HEK293 (cell line): ENCODE data around the gene SLC6A6.

Experiments used
- CTCF ChIA-PET: fragments of 350-600 bp; formaldehyde crosslinking; extraction: SDS; loops from one replicate; lab custom pipeline; 2021; ENCODE audit warnings: antibody characterized with exemption; lab: Yijun Ruan, JAX
- POLR2A ChIA-PET: fragments of 300-600 bp; formaldehyde crosslinking; extraction: SDS; loops from one replicate; lab custom pipeline; 2020; ENCODE audit warnings: antibody characterized with exemption, inconsistent platforms; lab: Yijun Ruan, JAX
- H3K27ac ChIP-seq: fragments of 200-500 bp; sonication (Bioruptor generic); 2 replicates; pipeline ENCODE4 v1.5.1; 2014; ENCODE audit warnings: low read depth, low read length, control low read depth, inconsistent platforms; ENCODE audit errors: extremely low read depth
- H3K36me3 ChIP-seq, 2 experiments: fragments of 200-500 bp in 1 of 2; sonication (Bioruptor generic) in 1 of 2; 1 replicate in 1 of 2; 2 replicates in 1 of 2; pipeline ENCODE4 v1.5.1; 2014 to 2017; ENCODE audit warnings: inconsistent platforms in 2 of 2, low read length in 2 of 2; ENCODE audit not compliant: control insufficient read depth in 2 of 2, insufficient read depth in 1 of 2
- H3K4me1 ChIP-seq: fragments of 200-500 bp; sonication (Bioruptor generic); 2 replicates; pipeline ENCODE4 v1.5.1; 2014; ENCODE audit warnings: mild to moderate bottlenecking, low read length, inconsistent platforms; ENCODE audit not compliant: control insufficient read depth, insufficient read depth
- H3K4me3 ChIP-seq: 2 replicates; pipeline ENCODE4 v1.5.1; 2011; ENCODE audit warnings: low read depth, mild to moderate bottlenecking, control low read depth, low read length, moderate library complexity
- H3K9me3 ChIP-seq: fragments of 200-500 bp; sonication (Bioruptor generic); 2 replicates; pipeline ENCODE4 v1.5.1; 2014; ENCODE audit warnings: low read depth, low read length, inconsistent platforms; ENCODE audit not compliant: control insufficient read depth, insufficient read depth
- KLF10 ChIP-seq: fragments of 450-650 bp; IDR thresholded peaks from 2 replicates; pipeline ENCODE4 v1.5.1; 2018; ENCODE audit warnings: missing biosample characterization, mild to moderate bottlenecking, missing genetic modification characterization
- MYNN ChIP-seq: fragments of 450-650 bp; formaldehyde crosslinking; IDR thresholded peaks from 2 replicates; pipeline ENCODE4 v1.5.1; 2016; ENCODE audit warnings: missing biosample characterization, missing genetic modification characterization, borderline replicate concordance
- REPIN1 ChIP-seq: fragments of 450-650 bp; formaldehyde crosslinking; IDR thresholded peaks from 2 replicates; pipeline ENCODE4 v1.5.1; 2017; ENCODE audit warnings: missing biosample characterization, missing genetic modification characterization, low read depth
- ZFHX2 ChIP-seq: fragments of 450-650 bp; formaldehyde crosslinking; conservative IDR thresholded peaks from 2 replicates; pipeline ENCODE4 v1.5.1; 2016; ENCODE audit warnings: missing biosample characterization, missing genetic modification characterization
- ZNF157 ChIP-seq: fragments of 450-650 bp; formaldehyde crosslinking; IDR thresholded peaks from 2 replicates; pipeline ENCODE4 v1.5.1; 2016; ENCODE audit warnings: missing biosample characterization, missing genetic modification characterization
- ZNF184 ChIP-seq: fragments of 450-650 bp; IDR thresholded peaks from 2 replicates; pipeline ENCODE4 v1.5.1; 2018; ENCODE audit warnings: missing biosample characterization, mild to moderate bottlenecking, missing genetic modification characterization
- ZNF404 ChIP-seq: fragments of 450-650 bp; formaldehyde crosslinking; IDR thresholded peaks from 2 replicates; pipeline ENCODE4 v1.5.1; 2017; ENCODE audit warnings: missing biosample characterization, missing genetic modification characterization
- ZNF560 ChIP-seq: fragments of 450-650 bp; formaldehyde crosslinking; IDR thresholded peaks from 2 replicates; pipeline ENCODE4 v1.5.1; 2017; ENCODE audit warnings: missing biosample characterization, missing genetic modification characterization, borderline replicate concordance
- ZNF623 ChIP-seq: fragments of 450-650 bp; formaldehyde crosslinking; IDR thresholded peaks from 2 replicates; pipeline ENCODE4 v1.5.1; 2016; ENCODE audit warnings: missing biosample characterization, missing genetic modification characterization
- ZNF747 ChIP-seq: fragments of 450-650 bp; formaldehyde crosslinking; IDR thresholded peaks from 2 replicates; pipeline ENCODE4 v1.5.1; 2016; ENCODE audit warnings: missing biosample characterization, missing genetic modification characterization
- TF ChIP-seq, protein P1 (sequence below): fragments of 450-650 bp; formaldehyde crosslinking; IDR thresholded peaks from 2 replicates; pipeline ENCODE4 v1.5.1; 2016; ENCODE audit warnings: missing biosample characterization, missing genetic modification characterization, low read depth
- TF ChIP-seq, protein P2 (sequence below): fragments of 450-650 bp; formaldehyde crosslinking; IDR thresholded peaks from 2 replicates; pipeline ENCODE4 v1.5.1; 2016; ENCODE audit warnings: missing biosample characterization, missing genetic modification characterization
- TF ChIP-seq, protein P3 (sequence below): fragments of 450-650 bp; formaldehyde crosslinking; IDR thresholded peaks from 2 replicates; pipeline ENCODE4 v1.5.1; 2017; ENCODE audit warnings: missing biosample characterization, missing genetic modification characterization
- TF ChIP-seq, protein P4 (sequence below): fragments of 450-650 bp; formaldehyde crosslinking; IDR thresholded peaks from 2 replicates; pipeline ENCODE4 v1.5.1; 2017; ENCODE audit warnings: missing biosample characterization, missing genetic modification characterization

SLC6A6 gene

DNA sequence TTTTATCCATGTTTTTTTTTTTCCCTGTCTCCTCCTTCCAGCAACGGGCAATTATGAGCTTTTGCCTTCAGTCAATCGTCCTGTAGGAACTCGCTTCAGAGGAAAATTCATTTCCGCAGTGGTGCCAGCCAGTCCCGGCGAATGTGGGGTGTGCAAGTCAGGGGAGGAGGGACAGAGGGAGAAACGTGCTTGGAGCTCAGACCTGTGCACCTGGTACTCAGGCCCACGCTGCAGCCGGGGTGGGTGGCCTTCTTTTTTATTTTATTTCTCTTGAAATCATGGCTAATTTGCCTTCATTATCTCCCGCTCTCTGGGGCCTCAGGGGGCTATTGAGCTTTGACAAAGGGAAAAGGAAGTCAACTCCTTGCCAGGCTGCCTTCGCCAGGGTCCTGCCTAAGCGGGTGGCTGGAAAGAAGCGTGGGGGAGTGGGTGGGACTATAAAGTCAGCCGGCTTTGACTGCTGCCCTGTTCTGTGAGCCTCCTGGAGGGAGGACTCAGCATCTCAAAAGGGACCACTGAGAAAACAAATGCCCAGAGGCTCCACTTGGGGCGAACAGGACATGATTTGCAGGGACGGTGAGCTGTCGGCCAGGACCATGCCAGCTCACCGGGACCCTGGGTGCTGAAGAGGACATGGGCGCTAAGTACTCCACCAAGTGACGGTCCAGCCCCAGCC lies 132.2 kb downstream of the SLC6A6 start:
- CTCF ChIA-PET: interaction anchor here (1.3 to 1.5 kb wide), 2 partner anchors 15 to 331 kb away, joined by 3 to 4 read pairs; no protein-coding TSS in a partner anchor
- POLR2A ChIA-PET: no interaction called here

DNA sequence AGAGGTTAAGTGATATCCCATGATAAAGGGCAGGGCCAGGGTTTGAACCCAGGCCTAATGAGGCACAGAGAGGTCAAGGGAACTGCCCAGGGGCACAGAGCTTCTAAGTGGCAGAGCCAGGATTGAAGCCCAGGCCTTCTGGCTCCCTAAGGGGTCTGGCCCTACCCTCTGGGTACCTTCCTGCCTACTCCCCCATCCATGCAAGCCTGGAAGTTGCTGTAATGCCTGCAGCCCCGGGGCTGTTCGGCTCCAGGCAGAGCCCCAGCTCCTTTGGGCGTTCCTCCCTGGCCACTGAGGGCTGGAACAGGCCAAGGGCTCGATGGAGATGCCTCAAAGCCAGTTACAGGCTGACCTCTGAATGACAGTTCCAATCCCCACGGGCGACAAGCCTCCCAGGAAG lies 133.2 kb downstream of the SLC6A6 start:
- H3K27ac ChIP-seq: no peak overlapping the region
- ChIA-PET POLR2A (no interaction called here), CTCF (interaction anchor here (1.5 kb wide), 1 partner anchor 14 kb away, joined by 4 read pairs; no protein-coding TSS in a partner anchor)
- H3K36me3 ChIP-seq: no peaks in the 10 kb centered on the region
- H3K9me3 ChIP-seq: no peaks in the 10 kb centered on the region
- H3K4me3 ChIP-seq: no peak overlapping the region
- TF ChIP-seq, protein P1, sequence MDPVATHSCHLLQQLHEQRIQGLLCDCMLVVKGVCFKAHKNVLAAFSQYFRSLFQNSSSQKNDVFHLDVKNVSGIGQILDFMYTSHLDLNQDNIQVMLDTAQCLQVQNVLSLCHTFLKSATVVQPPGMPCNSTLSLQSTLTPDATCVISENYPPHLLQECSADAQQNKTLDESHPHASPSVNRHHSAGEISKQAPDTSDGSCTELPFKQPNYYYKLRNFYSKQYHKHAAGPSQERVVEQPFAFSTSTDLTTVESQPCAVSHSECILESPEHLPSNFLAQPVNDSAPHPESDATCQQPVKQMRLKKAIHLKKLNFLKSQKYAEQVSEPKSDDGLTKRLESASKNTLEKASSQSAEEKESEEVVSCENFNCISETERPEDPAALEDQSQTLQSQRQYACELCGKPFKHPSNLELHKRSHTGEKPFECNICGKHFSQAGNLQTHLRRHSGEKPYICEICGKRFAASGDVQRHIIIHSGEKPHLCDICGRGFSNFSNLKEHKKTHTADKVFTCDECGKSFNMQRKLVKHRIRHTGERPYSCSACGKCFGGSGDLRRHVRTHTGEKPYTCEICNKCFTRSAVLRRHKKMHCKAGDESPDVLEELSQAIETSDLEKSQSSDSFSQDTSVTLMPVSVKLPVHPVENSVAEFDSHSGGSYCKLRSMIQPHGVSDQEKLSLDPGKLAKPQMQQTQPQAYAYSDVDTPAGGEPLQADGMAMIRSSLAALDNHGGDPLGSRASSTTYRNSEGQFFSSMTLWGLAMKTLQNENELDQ (tag by site-specific recombination): no peak
- TF ChIP-seq, protein P2, sequence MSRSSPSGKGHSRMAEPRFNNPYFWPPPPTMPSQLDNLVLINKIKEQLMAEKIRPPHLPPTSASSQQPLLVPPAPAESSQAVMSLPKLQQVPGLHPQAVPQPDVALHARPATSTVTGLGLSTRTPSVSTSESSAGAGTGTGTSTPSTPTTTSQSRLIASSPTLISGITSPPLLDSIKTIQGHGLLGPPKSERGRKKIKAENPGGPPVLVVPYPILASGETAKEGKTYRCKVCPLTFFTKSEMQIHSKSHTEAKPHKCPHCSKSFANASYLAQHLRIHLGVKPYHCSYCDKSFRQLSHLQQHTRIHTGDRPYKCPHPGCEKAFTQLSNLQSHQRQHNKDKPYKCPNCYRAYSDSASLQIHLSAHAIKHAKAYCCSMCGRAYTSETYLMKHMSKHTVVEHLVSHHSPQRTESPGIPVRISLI (tag by site-specific recombination): no peak
- TF ChIP-seq MYNN (tag by site-specific recombination): no peak
- no peak for TF ChIP-seq ZNF184 (tag by site-specific recombination)
- no peak for TF ChIP-seq ZNF404 (tag by site-specific recombination)
- TF ChIP-seq ZNF623 (tag by site-specific recombination): no peak
- TF ChIP-seq, protein P3, sequence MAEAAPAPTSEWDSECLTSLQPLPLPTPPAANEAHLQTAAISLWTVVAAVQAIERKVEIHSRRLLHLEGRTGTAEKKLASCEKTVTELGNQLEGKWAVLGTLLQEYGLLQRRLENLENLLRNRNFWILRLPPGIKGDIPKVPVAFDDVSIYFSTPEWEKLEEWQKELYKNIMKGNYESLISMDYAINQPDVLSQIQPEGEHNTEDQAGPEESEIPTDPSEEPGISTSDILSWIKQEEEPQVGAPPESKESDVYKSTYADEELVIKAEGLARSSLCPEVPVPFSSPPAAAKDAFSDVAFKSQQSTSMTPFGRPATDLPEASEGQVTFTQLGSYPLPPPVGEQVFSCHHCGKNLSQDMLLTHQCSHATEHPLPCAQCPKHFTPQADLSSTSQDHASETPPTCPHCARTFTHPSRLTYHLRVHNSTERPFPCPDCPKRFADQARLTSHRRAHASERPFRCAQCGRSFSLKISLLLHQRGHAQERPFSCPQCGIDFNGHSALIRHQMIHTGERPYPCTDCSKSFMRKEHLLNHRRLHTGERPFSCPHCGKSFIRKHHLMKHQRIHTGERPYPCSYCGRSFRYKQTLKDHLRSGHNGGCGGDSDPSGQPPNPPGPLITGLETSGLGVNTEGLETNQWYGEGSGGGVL (tag by site-specific recombination): no peak
- no peaks in the 10 kb centered on the region for H3K4me1 ChIP-seq

More for the DNA sequence above, 132.2 kb downstream of the SLC6A6 start:
- Histone ChIP-seq H3K4me3 (no peak overlapping the region), H3K27ac (no peak overlapping the region), H3K9me3 (no peaks in the 10 kb centered on the region), H3K36me3 (no peaks in the 10 kb centered on the region), H3K4me1 (no peaks in the 10 kb centered on the region)
- TF ChIP-seq KLF10 (tag by site-specific recombination): no peak
- no peak for TF ChIP-seq ZNF157 (tag by site-specific recombination)
- TF ChIP-seq, protein P4, sequence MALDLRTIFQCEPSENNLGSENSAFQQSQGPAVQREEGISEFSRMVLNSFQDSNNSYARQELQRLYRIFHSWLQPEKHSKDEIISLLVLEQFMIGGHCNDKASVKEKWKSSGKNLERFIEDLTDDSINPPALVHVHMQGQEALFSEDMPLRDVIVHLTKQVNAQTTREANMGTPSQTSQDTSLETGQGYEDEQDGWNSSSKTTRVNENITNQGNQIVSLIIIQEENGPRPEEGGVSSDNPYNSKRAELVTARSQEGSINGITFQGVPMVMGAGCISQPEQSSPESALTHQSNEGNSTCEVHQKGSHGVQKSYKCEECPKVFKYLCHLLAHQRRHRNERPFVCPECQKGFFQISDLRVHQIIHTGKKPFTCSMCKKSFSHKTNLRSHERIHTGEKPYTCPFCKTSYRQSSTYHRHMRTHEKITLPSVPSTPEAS (tag by site-specific recombination): no peak
- 0 out of 2 replicates have a peak, but pooled peaks have one; percentile 29 for TF ChIP-seq ZFHX2 (tag by site-specific recombination)
- no peak for TF ChIP-seq ZNF747 (tag by site-specific recombination)
- no peak for TF ChIP-seq REPIN1 (tag by site-specific recombination)
- no peak for TF ChIP-seq ZNF560
